SU-DHL-6 (cell line): ENCODE data around the gene MIDN.

Source experiments
- H2AFZ ChIP-seq: fragments of 200-600 bp; sonication (generic); 2 replicates; pipeline ENCODE4 v1.6.1; 2014; ENCODE audit warnings: low read depth, mild to moderate bottlenecking, moderate library complexity, mixed read lengths, antibody characterized with exemption, low read length; ENCODE audit not compliant: severe bottlenecking
- H3F3A ChIP-seq: fragments of 200-600 bp; shearing (Covaris generic); 2 replicates; pipeline ENCODE4 v1.6.0; 2016; ENCODE audit warnings: antibody characterized with exemption, mild to moderate bottlenecking; ENCODE audit not compliant: insufficient read depth
- H3K27ac ChIP-seq: fragments of 200-600 bp; sonication (generic); 2 replicates; pipeline ENCODE4 v1.5.1; 2016; ENCODE audit warnings: low read depth, mild to moderate bottlenecking, low read length, moderate library complexity, mixed read lengths
- H3K27me3 ChIP-seq: fragments of 200-600 bp; sonication (generic), shearing (Covaris generic); 2 replicates; pipeline ENCODE4 v1.6.0; 2014; ENCODE audit warnings: mild to moderate bottlenecking, low read length
- H3K36me3 ChIP-seq: fragments of 200-600 bp; sonication (generic); 2 replicates; pipeline ENCODE4 v1.6.1; 2014; ENCODE audit warnings: mild to moderate bottlenecking, low read length, mixed read lengths
- H3K4me2 ChIP-seq: fragments of 300-600, 200-600 bp; shearing (Covaris generic), sonication (generic); 2 replicates; pipeline ENCODE4 v1.6.0; 2014; ENCODE audit warnings: low read length, low read depth, mild to moderate bottlenecking; ENCODE audit not compliant: poor library complexity, severe bottlenecking
- H3K4me3 ChIP-seq: fragments of 200-600 bp; sonication (generic); 2 replicates; pipeline ENCODE4 v1.5.1; 2014; ENCODE audit warnings: antibody characterized with exemption, low read length, mild to moderate bottlenecking, mixed read lengths; ENCODE audit not compliant: insufficient read depth, poor library complexity, severe bottlenecking
- H3K79me2 ChIP-seq: fragments of 200-600 bp; sonication (generic); 2 replicates; pipeline ENCODE4 v1.6.1; 2014; ENCODE audit warnings: mild to moderate bottlenecking, low read length, moderate library complexity; ENCODE audit not compliant: insufficient read depth
- H3K9ac ChIP-seq: fragments of 200-600 bp; sonication (generic); 2 replicates; pipeline ENCODE4 v1.7.0; 2014; ENCODE audit warnings: mild to moderate bottlenecking, low read length
- H3K9me2 ChIP-seq: fragments of 200-600 bp; sonication (generic); replicated peaks from 2 replicates; pipeline ENCODE4 v1.6.1; 2014; ENCODE audit warnings: low read length; ENCODE audit not compliant: insufficient read depth
- H3K9me3 ChIP-seq: fragments of 200-600 bp; sonication (generic); 2 replicates; pipeline ENCODE4 v1.6.1; 2014; ENCODE audit warnings: low read length, mixed read lengths; ENCODE audit not compliant: insufficient read depth
- H4K20me1 ChIP-seq: fragments of 200-600 bp; sonication (generic); 2 replicates; pipeline ENCODE4 v1.6.1; 2014; ENCODE audit warnings: low read depth, mild to moderate bottlenecking, antibody characterized with exemption, low read length, moderate library complexity, mixed read lengths
- EZH2phosphoT487 ChIP-seq: fragments of 200-600 bp; sonication (generic), shearing (Covaris generic); conservative IDR thresholded peaks from 2 replicates; pipeline ENCODE4 v1.6.1; 2018; ENCODE audit warnings: mild to moderate bottlenecking, antibody characterized with exemption, low read length, moderate library complexity, mixed read lengths
- TF ChIP-seq, protein P1 (sequence below): fragments of 200-600 bp; sonication (generic); IDR thresholded peaks from one replicate; pipeline ENCODE4 v1.5.1; 2017; ENCODE audit warnings: antibody characterized with exemption, mild to moderate bottlenecking, low read length, moderate library complexity; ENCODE audit not compliant: insufficient read depth, poor library complexity, severe bottlenecking

MIDN gene

DNA sequence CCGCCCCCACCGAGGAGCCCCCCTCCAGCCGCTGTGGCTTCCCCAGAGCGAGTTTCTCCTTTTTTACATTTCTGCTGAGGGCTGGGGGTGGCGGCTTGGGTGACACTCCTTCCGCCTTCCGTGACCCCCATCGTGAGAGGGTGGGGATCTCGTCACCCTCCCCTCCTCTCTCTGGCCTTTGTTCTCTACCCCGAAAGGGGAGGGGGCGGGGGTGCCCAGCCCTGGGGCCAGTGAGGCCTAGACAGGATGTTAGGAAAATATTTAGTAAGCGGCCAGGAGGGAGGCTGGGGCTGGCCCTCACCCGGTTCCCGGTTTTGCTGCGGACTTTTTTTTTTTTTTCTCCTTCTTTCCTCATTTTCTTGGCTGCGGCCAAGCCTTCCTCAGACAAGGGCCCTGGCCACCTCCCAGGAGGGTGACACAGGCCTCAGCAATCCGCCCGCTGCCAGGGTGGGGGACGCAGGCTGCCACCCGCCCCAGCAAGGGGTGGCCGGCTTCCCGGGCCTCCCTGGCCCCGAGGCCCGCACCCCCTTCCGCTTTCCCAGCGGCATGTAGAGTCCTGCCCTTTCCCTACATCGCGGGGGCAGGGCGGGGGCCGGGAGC, 3.9 kb downstream of the MIDN start:
- Histone ChIP-seq H3K27me3 (no peaks in the 10 kb centered on the region), H3K9me2 (no peaks in the 10 kb centered on the region), H3K27ac (peak overlapping the region; percentile 92), H3K9ac (peak overlapping the region; percentile 98), H2AFZ (no peak overlapping the region), H3F3A (peaks cover 21% of the 10 kb centered on the region), H3K79me2 (peaks cover 27% of the 10 kb centered on the region), H3K4me2 (peak overlapping the region; percentile 85), H3K4me3 (peak overlapping the region; percentile 99), H4K20me1 (no peaks in the 10 kb centered on the region), H3K36me3 (no peaks in the 10 kb centered on the region), H3K9me3 (no peaks in the 10 kb centered on the region)
- TF ChIP-seq, protein P1, sequence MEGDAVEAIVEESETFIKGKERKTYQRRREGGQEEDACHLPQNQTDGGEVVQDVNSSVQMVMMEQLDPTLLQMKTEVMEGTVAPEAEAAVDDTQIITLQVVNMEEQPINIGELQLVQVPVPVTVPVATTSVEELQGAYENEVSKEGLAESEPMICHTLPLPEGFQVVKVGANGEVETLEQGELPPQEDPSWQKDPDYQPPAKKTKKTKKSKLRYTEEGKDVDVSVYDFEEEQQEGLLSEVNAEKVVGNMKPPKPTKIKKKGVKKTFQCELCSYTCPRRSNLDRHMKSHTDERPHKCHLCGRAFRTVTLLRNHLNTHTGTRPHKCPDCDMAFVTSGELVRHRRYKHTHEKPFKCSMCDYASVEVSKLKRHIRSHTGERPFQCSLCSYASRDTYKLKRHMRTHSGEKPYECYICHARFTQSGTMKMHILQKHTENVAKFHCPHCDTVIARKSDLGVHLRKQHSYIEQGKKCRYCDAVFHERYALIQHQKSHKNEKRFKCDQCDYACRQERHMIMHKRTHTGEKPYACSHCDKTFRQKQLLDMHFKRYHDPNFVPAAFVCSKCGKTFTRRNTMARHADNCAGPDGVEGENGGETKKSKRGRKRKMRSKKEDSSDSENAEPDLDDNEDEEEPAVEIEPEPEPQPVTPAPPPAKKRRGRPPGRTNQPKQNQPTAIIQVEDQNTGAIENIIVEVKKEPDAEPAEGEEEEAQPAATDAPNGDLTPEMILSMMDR: no peak
- no peak for TF ChIP-seq EZH2phosphoT487

DNA sequence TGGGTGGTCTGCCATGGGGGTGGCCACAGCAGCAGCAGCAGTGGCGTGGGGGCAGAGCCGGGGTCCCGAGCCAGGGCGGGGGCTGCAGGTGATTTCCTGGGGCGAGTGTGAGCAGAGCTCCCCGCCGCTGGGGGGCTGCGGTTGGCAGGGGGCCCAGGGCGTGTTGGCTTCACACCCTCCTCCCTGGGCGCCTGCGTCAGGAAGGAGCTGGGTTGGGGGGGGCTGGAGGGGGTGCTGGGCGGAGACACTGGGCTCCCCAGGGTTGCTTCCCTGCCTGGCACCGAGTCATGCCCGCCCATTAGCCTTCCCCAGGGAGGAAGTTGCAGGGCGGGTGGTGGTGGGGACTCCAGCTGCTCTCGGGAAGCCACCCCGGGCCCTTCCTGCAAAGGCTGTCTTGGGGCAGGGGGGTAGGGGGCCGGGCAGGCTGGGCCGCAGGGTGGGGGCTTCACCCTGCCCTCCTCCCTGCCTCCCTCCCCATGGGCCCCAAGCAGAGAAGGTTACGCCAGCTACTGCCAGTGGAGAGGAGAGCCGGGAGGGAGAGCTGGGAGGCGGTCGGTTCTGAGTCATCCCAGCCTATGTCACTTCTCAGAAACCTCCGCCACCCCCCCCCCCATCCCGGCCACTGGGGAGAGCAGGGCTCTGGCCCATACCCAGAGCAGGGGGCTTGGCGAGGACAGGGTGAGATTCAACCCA, 4.6 kb downstream of the MIDN start:
- no peaks in the 10 kb centered on the region for H3K9me2 ChIP-seq
- H4K20me1 ChIP-seq: no peaks in the 10 kb centered on the region
- H3K27me3 ChIP-seq: no peaks in the 10 kb centered on the region
- H3K36me3 ChIP-seq: no peaks in the 10 kb centered on the region
- no peak overlapping the region for H2AFZ ChIP-seq
- H3K4me3 ChIP-seq: peak overlapping the region; percentile 99
- peak overlapping the region; percentile 92 for H3K27ac ChIP-seq
- TF ChIP-seq, protein P1: no peak
- TF ChIP-seq EZH2phosphoT487: no peak
- peaks cover 27% of the 10 kb centered on the region for H3K79me2 ChIP-seq
- H3K4me2 ChIP-seq: peak overlapping the region; percentile 85
- H3F3A ChIP-seq: peaks cover 21% of the 10 kb centered on the region
- no peaks in the 10 kb centered on the region for H3K9me3 ChIP-seq
- H3K9ac ChIP-seq: peak overlapping the region; percentile 98

DNA sequence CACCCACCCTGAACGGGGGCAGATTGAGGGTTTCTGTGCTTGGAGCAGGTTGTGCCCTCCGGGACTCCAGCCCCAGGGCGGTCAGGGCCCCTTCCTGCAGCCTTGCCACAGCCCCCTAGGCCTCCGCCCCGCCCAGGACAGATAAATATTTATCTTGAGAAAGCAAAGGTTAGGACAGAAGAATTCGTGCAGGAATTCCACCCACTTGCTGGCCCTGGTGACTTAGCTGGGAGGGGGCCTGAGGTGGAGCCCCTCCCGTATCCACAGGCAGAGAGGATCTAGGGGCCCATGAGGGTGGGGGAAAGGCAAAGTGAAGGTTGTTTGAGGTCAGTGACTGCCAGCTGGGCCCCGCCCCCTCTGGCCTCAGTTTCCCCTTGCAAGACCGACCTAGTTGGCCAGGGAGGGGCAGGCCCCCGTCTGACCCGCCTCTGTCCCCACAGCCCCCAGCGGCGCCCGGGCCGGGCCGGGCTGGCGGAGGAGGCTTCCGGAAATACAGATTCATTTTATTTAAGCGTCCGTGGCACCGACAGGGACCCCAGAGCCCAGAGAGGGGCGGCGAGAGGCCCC, 5.2 kb downstream of the MIDN start:
- no peak overlapping the region for H3K4me3 ChIP-seq
- peak overlapping the region; percentile 15; the same call in 1 of the 2 replicates for H3K9ac ChIP-seq
- no peak overlapping the region for H2AFZ ChIP-seq
- H3K27ac ChIP-seq: peak overlapping the region; percentile 92
- H3K4me2 ChIP-seq: no peak overlapping the region
- no peaks in the 10 kb centered on the region for H3K9me3 ChIP-seq
- no peaks in the 10 kb centered on the region for H3K9me2 ChIP-seq
- TF ChIP-seq, protein P1: no peak
- TF ChIP-seq EZH2phosphoT487: no peak
- H4K20me1 ChIP-seq: no peaks in the 10 kb centered on the region
- H3K27me3 ChIP-seq: no peaks in the 10 kb centered on the region
- peaks cover 26% of the 10 kb centered on the region for H3F3A ChIP-seq
- peaks cover 27% of the 10 kb centered on the region for H3K79me2 ChIP-seq
- H3K36me3 ChIP-seq: no peaks in the 10 kb centered on the region
